Measurements from ENCODE around the gene PMPCA. TPM values are rescaled to one million over a fixed set of nuclear protein-coding genes. Genes with fewer than 3 reads are reported as not detected.

Gene PMPCA
- total and polyA plus RNA-seq, 2 donors (not counting 3 experiments of a cell fraction or from before 2014, with no cell fraction given) = 69.0 to 75.3 TPM

DNA sequence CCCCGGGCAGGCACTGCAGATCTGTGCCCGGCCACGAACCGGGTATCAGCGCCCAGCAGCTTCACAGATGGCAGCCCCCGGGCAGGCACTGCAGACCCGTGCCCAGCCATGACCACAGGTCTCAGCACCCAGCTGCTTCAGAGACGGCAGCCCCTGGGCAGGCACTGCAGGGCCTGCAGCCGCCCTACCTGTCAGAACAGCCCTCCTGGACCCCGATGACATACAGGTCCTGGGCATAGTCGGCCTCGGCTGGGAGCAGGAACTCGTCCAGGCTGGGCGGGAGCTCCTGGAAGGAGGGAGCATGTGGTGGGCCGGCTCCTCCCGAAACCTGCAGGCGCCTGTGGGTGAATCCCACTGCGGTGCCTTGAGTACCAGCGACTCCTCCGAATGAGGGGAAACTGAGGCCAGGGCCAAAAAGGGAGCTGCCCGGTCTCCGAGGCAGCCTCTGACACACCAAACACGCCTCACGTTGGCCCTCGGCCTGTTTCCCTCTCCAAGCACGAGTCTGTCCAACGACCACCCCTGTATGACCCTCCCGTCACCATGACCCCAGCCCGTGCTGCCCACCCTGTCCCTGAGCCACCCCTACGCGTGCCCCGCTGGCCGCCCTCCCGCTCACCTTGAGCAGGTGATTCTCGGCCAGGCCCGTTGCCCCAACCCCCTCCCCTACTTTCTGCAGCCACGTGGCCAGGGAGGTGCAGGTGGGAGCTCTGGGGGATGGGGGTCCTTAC, 23.6 kb downstream of the PMPCA start:
- Histone ChIP-seq H3K4me2 (ENCODE audit: insufficient read depth, low read length) (no peak overlapping the region), H3K27me3 (ENCODE audit: control insufficient read depth in 2 of 2, insufficient read depth in 2 of 2, low read length in 2 of 2) (no peaks in the 10 kb centered on the region), H3K79me2 (ENCODE audit: control insufficient read depth, insufficient read depth, low read length) (peaks cover 43% of the 10 kb centered on the region), H4K20me1 (replicated peaks; ENCODE audit: control insufficient read depth, extremely low read depth, insufficient read depth, low read length) (no peaks in the 10 kb centered on the region), H3K9me1 (replicated peaks; ENCODE audit: control insufficient read depth, extremely low read depth, insufficient read depth, low read length) (no peaks in the 10 kb centered on the region), H3K4me3 (replicated peaks in 1 of 3; ENCODE audit: insufficient read depth in 1 of 3, low read depth in 1 of 3, low read length in 3 of 3) (no peak overlapping the region), H3K9ac (replicated peaks; ENCODE audit: extremely low read depth, insufficient read depth, low read length) (no peak overlapping the region), H3K27ac (ENCODE audit: insufficient read depth, low read depth, low read length) (no peak overlapping the region), H3K9me3 (replicated peaks; ENCODE audit: control insufficient read depth, insufficient read depth, low read length) (no peaks in the 10 kb centered on the region), H3K4me1 (ENCODE audit: control insufficient read depth, extremely low read depth, insufficient read depth, low read length) (peaks cover 12% of the 10 kb centered on the region), H3K36me3 (ENCODE audit: control insufficient read depth in 2 of 2, extremely low read depth in 1 of 2, insufficient read depth in 2 of 2, low read length in 2 of 2) (peaks cover 2 to 17% of the 10 kb centered on the region in 2 experiments), H2AFZ (ENCODE audit: low read depth, low read length) (no peak overlapping the region)
- BruUV-seq (replicated peaks) = no TSS peak
- CTCF ChIA-PET = no interaction called here
- dilution Hi-C loops (cut with MboI; ENCODE audit: extremely low pct_ligation_motif_present, low sequenced_read_pairs) (no loop called here), intact Hi-C loops (cut with micrococcal nuclease) (no loop called here)
- FAIRE-seq (no peak), DNase-seq (ENCODE audit: low read depth, low spot score) (no peak)
- POLR2A ChIA-PET = no interaction called here
- TF ChIP-seq, protein P1, sequence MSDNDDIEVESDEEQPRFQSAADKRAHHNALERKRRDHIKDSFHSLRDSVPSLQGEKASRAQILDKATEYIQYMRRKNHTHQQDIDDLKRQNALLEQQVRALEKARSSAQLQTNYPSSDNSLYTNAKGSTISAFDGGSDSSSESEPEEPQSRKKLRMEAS (IDR thresholded peaks at IDR 0.05; ENCODE audit: insufficient read depth, insufficient read length) = no peak
- no peak for TF ChIP-seq POLR2AphosphoS5 (IDR thresholded peaks at IDR 0.05; ENCODE audit: insufficient read depth, low read depth, low read length)
- no peak for TF ChIP-seq FOS (IDR thresholded peaks at IDR 0.05; ENCODE audit: borderline replicate concordance, insufficient read depth, low read length)
- no peak for TF ChIP-seq EZH2 (IDR thresholded peaks at IDR 0.05; ENCODE audit: borderline replicate concordance, low read depth, low read length, severe bottlenecking)
- TF ChIP-seq, protein P2, sequence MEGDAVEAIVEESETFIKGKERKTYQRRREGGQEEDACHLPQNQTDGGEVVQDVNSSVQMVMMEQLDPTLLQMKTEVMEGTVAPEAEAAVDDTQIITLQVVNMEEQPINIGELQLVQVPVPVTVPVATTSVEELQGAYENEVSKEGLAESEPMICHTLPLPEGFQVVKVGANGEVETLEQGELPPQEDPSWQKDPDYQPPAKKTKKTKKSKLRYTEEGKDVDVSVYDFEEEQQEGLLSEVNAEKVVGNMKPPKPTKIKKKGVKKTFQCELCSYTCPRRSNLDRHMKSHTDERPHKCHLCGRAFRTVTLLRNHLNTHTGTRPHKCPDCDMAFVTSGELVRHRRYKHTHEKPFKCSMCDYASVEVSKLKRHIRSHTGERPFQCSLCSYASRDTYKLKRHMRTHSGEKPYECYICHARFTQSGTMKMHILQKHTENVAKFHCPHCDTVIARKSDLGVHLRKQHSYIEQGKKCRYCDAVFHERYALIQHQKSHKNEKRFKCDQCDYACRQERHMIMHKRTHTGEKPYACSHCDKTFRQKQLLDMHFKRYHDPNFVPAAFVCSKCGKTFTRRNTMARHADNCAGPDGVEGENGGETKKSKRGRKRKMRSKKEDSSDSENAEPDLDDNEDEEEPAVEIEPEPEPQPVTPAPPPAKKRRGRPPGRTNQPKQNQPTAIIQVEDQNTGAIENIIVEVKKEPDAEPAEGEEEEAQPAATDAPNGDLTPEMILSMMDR (IDR thresholded peaks at IDR 0.05; ENCODE audit: extremely low read depth in 1 of 2, insufficient read depth in 1 of 2, low read depth in 1 of 2, low read length in 2 of 2) = no peak
- TF ChIP-seq GATA2 (IDR thresholded peaks at IDR 0.05; ENCODE audit: insufficient read depth, insufficient read length, low read depth, low read length) = no peak
- no peak for TF ChIP-seq POLR2A (IDR thresholded peaks at IDR 0.05; ENCODE audit: low read depth, low read length)
- no peak for TF ChIP-seq MYC (IDR thresholded peaks at IDR 0.05; ENCODE audit: low read depth, low read length)
- TF ChIP-seq JUN (IDR thresholded peaks at IDR 0.05; ENCODE audit: borderline replicate concordance, insufficient read depth, insufficient read length, low read depth) = no peak

Data from endothelial cell of umbilical vein (primary cell).